AML-193 (cell line): ENCODE measurements around the gene AFM.

Experiments used
- DNase-seq, 2 experiments: peaks; one replicate each; lab custom pipeline; 2025; lab: John Stamatoyannopoulos, UW

AFM gene

DNA sequence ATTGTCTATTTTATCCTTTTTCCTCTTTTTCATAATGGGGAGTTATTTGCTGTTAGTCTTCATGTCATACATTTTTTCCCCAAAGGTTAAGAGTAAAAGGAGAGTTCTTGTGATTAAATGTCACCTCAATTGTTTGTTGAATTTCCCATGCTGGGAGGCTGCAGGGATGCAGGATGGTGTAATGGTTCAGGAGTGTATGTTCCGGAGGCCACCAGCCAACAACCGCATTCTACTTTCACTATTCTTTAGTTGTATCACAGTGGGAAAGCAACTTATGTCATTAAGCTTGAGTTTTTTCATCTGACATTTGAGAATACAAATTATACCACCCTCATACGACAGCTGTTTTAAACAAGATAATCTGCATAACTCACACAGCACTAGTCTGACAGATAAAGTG, 30.1 kb upstream of the AFM start:
- DNase-seq: no peak

DNA sequence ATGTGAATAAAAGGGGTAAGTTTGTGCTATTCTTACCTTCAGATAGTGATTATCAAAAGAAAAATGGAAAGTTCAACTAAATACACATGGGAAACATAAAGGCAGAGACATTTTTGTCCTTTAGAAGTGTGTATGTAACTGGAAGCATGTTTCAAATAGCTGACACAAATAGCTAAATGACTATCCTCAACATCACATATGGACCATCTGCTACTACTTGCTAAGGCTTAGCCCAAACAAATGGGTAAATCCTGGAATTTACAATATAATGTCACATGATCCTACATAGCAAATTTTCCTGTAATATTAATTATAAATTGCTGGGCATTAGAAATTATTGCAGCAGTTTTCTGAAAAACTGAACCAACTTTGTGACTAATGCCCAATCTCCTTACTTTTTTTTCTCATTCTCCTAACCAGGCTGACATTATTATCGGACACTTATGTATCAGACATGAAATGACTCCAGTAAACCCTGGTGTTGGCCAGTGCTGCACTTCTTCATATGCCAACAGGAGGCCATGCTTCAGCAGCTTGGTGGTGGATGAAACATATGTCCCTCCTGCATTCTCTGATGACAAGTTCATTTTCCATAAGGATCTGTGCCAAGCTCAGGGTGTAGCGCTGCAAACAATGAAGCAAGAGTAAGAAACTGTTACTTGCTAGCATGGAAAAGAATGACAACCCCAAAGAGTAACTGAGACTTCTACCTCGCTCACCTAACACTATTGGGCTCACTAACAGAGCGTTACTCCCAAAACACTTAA, 29.4 kb upstream of the AFM start:
- DNase-seq: no peak

DNA sequence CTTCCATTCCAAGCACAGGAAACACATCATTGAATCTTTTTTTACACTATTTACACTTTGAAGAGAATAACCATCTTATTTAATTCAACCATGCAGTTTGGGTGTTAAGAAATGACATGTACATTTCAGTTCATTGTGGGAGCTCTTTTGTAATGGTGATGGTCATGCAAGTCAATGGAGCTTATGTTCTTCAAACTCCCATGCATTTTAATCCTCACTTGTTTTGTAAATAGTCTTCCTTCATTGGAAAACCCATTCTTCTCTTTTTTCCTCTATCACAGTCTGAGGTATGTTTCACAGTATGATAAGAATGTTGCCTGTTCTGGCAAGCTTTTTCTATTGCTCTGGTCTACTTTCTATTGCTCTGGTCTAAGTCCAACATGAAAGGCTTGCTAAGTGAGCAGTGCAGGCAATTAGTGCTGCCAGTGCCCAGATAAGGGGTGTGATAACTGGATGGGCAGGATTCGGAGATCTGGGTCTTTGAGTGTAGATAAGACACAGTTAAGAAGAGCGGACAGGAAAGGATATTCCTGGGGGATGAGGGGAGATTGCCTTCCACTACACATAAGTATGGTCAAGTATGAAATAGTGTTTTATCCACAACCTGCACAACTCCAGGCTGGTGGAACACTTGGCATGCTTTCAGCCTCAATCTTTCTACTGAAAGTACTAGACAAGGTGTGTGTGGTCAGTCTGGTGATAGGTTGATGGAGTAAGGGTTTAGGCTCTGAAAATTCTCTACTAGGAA, 28.4 kb upstream of the AFM start:
- DNase-seq: no peak

- DNase-seq: no peak
Observed at GRCh38 chr4:73453701-73454005, 27.9 kb upstream of the AFM start.

- DNase-seq: no peak
Observed at GRCh38 chr4:73454920-73455319, 26.6 kb upstream of the AFM start.

GRCh38 chr4:73456177-73457022, 25.1 kb upstream of the AFM start:
- no peak for DNase-seq

DNA sequence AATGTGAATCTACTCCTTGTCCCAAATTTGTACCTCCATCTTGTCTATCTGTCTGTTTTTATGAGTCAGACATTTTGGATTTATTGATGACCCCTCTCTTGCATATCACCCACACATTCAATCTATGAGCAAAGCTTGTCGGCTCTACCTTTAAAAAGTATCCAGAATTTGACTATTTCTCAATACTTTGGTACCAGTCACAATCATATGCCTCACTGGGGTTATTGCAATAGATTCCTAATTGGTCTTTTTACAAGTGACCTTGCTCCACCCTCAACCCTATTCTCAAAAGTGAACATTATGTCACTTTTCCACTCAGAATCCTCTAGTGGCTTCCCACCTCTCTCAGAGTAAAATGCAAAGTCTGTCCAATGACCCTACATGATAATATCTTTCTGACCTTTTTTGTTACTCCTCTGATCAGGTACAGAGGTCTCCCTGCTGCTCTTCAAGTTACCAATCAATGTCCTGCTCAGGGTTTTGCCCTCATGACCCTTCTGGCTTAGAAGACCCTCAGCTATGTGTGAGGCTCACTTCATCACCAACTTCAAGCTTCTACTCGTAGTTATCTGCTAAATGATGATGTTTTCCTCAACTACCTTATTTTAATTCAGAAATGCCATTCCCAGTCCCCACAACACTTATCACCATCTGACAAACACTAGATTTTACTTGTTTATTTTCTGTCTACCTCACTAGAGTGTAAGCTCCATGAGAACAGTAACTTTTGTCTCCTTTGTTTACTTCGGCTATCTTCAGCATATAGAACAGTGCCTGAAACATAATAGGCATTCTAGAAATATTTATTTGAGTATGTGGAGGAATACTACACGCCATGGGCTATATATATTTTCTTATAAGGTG, 23.1 kb upstream of the AFM start:
- DNase-seq: no peak

DNA sequence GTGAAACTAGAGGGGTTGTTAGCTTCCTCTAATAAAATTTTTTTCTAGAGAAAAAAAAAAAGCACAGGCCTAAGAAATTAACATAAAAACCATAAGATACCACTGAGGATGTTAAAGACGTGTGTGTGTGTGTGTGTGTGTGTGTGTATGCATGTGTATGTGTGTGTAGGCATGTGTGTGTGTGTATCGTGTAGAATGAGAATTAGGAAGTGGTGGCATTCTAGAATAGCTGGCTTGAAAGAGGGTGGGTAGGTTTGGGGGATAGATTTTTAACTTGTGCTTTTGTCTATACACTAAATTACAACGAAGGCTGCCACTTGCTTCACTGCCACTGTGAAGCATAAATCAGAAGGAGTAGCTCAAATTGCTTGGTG, 22.5 kb upstream of the AFM start:
- no peak for DNase-seq

DNA sequence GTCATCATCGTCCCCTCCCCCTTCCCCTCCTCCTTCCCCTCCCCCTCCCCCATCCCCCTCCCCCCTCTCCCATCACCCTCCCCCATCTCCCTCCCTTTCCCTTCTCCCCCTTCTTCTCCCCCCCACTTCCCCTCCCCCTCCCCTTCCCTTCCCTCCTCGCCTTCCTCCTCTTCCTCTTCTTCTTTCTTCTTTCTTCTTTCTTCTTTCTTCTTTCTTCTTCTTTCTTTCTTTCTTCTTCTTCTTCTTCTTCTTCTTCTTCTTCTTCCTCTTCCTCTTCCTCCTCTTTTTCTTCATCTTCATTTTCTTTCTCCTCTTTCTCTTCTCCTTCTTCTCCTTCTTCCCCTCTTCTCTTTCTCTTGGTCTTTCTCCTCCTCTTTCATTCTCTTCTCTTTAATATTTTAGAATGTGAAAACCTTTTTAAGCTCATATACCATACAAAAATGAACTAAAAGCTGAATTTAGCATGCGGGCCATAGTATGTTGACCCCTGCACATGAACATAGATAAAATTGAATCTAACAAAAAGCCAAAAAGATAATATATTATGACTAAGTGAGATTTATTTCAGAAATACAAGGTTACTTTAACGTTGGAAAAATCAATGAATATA, 20.5 kb upstream of the AFM start:
- no peak for DNase-seq

- DNase-seq: no peak
Observed at GRCh38 chr4:73468170-73468569, 13.4 kb upstream of the AFM start.

DNA sequence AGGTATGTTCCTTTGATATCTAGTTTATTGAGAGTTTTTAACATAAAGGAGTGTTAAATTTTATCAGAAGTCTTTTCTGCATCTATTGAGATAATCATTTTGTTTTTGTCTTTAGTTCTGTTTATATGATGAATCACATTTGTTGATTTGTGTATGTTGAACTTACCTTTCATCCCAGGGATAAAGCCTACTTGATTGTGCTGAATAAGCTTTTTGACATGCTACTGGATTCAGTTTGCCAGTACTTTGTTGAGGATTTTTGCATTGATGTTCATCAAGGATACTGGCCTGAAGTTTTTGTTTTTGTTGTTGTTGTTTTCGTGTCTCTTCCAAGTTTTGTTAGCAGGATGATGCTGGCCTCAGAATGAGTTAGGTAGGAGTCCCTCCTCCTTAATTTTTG, 10.8 kb upstream of the AFM start:
- DNase-seq: no peak

GRCh38 chr4:73477176-73477575, 4.4 kb upstream of the AFM start:
- DNase-seq: no peak

GRCh38 chr4:73479323-73479722, 2.2 kb upstream of the AFM start:
- no peak for DNase-seq

DNA sequence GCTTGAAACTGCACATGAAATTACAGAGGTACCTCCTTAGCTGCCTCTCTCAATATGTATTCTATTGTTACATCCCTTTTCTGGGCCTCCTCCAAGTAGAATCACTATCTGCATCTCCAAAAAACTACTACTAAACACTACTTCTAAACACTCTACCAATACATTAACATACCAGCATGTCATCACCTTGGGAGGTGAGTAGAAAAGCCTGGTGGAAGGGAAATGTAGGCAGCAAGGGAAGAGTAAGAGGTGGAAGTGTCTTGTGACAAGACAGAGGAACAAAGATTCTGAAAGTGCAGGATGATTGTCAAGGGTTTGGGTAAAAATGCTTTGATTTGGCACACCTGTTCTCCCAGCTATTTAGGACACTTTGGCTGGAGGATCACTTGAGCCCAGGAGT, 3.5 kb downstream of the AFM start:
- no peak for DNase-seq

DNA sequence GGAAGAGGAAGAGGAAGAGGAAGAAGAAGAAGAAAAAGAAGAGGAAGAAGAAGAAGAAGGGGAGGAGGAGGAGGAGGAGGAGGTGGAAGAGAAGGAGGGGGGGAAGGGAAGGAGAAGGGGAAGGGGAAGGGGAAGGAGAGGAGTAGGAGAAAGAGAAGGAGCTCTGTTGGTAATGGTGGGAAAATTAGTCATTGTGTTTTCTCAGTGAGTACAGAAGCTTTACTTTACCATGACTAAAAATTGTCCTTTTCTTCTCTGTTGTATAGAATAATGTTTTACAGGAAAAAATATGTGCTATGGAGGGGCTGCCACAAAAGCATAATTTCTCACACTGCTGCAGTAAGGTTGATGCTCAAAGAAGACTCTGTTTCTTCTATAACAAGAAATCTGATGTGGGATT, 4.1 kb downstream of the AFM start:
- DNase-seq: no peak

- DNase-seq: no peak
Observed at GRCh38 chr4:73486497-73486896, 5.0 kb downstream of the AFM start.

GRCh38 chr4:73487233-73487632, 5.7 kb downstream of the AFM start:
- no peak for DNase-seq

DNA sequence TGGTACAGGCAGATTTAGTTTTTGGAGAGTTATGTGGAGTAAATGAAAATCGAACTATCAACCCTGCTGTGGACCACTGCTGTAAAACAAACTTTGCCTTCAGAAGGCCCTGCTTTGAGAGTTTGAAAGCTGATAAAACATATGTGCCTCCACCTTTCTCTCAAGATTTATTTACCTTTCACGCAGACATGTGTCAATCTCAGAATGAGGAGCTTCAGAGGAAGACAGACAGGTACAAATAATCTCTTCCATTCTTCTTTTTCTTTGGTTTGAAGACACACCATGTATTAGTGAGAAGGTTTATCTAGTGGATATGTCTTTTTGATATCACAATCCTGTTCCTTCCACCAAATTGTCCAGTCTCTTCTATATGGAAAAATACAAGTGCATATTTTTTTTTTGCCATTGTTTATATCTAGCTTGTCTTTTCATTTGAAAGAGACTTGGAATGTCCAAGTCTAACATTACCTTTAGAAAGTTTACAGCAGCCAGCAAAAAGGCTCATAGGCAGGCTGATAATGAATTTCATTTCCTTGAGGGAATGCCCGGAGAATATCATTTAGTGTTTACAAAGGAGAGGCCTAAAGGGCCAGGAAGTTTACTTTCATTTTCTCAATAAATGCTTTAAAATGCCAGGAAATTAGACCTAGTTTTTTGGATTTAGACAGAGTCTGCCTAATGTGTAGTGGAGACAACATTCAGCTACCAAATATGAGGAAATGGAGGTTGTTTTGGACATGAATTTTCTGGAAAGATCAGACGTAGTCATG, 18.6 kb downstream of the AFM start:
- DNase-seq: no peak

DNA sequence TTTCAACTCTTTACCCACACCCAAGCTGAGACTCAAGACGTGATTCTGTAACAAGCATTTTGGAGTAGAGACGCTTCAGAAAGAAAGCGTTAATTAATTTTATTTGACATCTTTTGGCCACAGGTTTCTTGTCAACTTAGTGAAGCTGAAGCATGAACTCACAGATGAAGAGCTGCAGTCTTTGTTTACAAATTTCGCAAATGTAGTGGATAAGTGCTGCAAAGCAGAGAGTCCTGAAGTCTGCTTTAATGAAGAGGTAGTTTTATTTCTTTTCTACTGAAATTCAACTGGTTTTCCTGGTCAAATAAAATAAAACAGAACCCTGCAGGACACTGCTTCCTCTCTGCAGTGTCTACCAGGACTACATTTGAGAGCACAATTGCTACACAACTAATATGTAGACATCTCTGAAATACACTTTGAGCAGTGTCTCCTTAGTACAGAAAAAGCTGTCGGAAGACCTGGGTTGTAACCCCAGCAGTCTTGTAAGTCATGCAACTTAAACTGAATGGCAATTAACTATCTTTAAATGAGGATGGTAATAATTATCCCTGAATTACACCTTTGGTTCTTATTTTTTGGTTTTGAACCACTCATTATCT, 20.2 kb downstream of the AFM start:
- DNase-seq: no peak

- DNase-seq: no peak
Observed at GRCh38 chr4:73505567-73505966, 24.0 kb downstream of the AFM start.
